ENCODE data around the gene RBM12.
"Not testable (repeated sequence)": the region's sequence is repeated elsewhere in the genome, so short reads cannot be mapped to it uniquely, and the experiment has no call there.

The RBM12 gene, protein sequence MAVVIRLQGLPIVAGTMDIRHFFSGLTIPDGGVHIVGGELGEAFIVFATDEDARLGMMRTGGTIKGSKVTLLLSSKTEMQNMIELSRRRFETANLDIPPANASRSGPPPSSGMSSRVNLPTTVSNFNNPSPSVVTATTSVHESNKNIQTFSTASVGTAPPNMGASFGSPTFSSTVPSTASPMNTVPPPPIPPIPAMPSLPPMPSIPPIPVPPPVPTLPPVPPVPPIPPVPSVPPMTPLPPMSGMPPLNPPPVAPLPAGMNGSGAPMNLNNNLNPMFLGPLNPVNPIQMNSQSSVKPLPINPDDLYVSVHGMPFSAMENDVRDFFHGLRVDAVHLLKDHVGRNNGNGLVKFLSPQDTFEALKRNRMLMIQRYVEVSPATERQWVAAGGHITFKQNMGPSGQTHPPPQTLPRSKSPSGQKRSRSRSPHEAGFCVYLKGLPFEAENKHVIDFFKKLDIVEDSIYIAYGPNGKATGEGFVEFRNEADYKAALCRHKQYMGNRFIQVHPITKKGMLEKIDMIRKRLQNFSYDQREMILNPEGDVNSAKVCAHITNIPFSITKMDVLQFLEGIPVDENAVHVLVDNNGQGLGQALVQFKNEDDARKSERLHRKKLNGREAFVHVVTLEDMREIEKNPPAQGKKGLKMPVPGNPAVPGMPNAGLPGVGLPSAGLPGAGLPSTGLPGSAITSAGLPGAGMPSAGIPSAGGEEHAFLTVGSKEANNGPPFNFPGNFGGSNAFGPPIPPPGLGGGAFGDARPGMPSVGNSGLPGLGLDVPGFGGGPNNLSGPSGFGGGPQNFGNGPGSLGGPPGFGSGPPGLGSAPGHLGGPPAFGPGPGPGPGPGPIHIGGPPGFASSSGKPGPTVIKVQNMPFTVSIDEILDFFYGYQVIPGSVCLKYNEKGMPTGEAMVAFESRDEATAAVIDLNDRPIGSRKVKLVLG

DNA sequence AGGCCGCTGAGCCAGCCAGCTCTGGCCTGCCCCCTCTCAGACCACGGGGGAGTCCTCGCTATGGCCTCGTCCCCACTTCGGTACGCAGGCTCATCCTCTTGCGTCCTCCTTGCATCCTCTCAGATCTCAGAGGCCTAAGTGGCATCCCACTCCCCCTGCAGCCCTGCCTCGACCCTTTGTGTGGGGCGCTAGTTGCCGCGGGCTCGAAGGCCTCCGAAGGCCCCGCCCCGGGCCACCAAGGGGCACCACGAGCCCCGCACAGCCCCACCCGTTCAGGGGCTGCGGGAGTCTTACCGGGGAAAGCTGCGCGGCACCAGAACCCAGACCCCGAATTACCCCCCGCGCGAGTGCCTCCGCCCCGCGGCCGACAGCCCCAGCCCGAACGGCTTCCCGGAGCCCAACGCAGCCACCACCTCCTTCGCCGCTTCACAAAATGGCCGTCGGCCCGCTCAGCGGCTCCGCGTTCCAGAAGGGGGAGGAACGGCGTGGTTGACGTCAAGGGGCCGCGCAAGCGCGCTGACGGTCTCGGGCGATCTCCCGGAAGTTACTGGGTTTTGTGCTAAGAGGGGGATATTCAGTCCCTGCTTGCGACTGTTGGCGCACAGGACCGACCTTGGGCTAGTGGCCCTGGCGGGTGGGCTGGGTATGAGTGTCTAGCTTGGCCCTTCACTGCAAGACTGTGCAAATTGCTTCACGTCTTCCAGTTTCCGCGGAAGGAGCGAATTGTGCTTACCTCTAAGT is at the start of gene RBM12, which contains the start of gene CPNE1:
TSS of gene RBM12 (minus strand) at position 435 of the 741 bp plus-strand sequence. CDS start 9,578 bp downstream, outside the sequence.
TSS of gene CPNE1 (minus strand) at position 435 of the 741 bp plus-strand sequence. CDS start 31,977 bp downstream, outside the sequence.
- peak; percentile 96 for DNase-seq

DNA sequence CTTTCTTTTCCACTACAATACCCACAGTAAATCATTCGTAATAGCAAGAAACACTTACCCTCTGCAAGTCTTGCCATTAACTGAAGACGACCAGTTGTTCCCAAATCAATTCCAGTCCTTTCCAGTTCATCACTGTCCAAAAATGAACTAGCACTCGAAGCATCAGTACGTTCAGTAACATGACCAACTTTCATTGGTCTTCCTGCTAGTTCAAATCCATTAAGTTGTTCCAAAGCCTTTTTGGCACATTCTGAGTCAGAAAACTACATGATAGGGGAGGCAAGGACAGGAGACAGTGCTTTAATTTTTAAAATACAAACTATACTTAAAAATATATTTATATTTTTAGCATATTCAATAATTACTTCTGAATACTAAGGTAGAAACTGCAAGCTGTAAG is 49.4 kb upstream of the RBM12 start:
- DNase-seq: no peak

DNA sequence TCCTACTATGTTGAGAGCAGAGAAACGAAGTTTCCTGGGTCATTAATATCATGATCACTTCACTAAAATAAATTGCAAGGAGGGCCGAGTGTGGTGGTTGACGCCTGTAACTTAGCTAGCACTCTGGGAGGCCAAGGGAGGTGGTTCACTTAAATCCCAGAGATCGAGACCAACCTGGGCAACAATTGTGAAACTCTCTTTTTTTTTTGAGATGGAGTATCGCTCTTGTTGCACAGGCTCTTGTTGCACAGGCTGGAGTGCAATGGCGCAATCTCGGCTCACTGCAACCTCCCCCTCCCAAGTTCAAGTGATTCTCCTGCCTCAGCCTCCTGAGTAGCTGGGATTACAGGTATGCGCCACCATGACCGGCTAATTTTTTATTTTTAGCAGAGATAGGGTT is 48.4 kb upstream of the RBM12 start:
- DNase-seq: not testable (repeated sequence)

DNA sequence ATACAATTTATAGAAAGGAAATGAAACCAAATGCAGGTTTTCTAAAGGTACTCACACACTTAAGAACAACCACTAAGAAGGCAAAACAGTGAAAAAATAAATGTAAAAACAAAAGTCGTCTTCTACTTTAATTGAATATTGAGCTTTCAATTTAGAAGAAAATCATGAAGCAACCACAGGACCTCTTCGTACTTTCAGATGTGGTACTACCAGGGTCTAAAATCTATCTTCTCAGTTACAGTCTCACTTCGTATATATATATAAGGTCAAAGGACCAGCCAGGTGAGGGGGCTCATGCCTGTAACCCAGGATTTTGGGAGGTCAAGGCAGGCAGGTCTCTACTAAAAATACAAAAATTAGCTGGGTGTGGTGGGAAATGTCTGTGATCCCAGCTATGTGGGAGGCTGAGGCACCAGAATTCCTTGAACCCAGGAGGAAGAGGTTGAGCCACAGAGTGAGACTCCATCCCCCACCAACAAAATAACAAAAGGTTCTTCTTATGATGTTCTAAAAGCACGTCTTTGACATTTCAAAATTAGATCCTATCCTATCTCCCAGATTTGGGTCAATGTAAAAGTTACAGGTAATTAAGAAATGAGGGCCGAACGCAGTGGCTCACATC is 47.0 kb upstream of the RBM12 start:
- no peak for DNase-seq

DNA sequence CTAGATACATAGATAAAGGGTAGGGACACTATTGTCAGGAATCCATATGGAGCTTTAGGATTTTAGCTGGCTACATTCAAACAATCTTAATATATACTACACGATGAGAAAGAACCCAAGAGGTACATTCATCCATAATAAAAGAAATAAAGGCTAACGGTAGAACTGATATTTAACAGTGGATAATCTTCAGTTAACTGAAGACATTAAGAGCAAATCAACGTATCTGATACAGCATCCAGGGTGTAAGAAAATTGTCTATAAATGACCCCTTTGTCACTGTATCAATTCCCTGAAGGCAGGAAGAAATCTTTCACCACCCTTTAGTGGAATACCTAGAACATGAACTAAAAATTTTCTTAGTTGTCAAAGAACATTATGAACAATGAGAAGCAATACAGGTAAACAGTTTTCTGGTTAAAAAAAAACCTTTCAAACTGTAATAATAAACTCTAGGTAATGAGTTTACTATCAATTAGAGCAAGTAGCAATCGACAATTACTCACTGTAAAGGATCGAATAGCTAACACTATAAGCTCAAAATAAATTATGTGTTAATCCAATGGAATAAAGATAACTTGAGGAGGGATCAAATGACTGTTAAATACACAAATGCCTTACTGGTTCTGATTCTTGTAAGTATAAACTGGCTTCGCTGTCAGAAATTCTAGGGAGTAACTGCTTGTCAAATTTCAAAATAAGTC is 46.3 kb upstream of the RBM12 start:
- DNase-seq: no peak

DNA sequence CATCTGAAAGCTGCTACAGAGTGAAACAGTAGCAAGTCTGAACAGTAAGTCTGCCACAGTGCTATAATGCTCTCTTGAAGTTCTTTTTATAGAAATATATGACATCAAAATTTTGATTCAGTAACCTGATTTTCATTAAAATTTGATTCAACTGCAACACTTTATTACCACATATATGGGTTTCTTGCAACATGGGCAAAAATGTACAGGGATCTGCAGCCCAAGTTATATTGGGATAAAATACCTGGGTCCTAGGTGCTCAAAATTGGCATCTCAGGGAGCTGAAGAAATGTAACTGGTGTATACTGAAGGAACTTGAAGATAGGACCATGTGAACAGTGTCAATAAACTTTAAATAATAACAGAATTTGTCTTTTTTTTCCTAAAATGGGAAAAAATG is 45.3 kb upstream of the RBM12 start:
- no peak for DNase-seq

DNA sequence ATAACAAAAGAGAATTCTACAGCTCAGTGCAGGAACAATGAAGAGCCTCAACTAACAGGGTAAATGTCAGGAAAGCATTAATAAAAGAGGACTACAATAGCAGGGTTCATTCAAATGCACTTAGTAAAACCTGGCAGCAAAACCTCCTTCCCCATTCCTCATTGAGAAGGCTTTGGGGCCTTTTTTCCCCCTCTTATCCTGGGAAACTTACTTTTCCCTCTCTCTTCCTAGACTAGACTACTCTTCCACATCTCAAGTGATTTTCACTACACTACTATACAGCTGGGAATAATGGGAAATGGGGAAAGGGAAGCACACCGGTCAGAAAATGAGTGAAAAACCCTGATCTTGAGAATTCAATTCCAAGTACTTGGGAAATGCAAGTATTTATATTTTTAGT is 44.6 kb upstream of the RBM12 start:
- no peak for DNase-seq

DNA sequence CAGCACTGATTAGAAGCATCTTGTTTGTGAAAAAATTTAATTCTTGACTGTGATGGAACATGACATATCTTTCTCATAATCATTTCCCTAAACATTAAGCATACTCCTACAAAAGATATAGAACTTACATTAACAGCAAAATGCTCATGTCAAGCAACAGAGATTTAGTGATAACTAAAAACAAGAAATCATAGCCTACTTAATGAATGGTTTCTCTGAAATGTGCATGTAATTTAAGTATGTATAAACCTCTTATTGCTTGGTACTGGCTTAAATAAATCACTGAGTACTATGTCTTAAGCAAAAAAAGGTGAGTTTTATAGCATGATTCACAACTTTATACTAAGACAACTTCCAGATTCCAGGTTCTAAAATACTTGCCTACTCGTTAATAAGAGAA is 43.8 kb upstream of the RBM12 start:
- DNase-seq: no peak

DNA sequence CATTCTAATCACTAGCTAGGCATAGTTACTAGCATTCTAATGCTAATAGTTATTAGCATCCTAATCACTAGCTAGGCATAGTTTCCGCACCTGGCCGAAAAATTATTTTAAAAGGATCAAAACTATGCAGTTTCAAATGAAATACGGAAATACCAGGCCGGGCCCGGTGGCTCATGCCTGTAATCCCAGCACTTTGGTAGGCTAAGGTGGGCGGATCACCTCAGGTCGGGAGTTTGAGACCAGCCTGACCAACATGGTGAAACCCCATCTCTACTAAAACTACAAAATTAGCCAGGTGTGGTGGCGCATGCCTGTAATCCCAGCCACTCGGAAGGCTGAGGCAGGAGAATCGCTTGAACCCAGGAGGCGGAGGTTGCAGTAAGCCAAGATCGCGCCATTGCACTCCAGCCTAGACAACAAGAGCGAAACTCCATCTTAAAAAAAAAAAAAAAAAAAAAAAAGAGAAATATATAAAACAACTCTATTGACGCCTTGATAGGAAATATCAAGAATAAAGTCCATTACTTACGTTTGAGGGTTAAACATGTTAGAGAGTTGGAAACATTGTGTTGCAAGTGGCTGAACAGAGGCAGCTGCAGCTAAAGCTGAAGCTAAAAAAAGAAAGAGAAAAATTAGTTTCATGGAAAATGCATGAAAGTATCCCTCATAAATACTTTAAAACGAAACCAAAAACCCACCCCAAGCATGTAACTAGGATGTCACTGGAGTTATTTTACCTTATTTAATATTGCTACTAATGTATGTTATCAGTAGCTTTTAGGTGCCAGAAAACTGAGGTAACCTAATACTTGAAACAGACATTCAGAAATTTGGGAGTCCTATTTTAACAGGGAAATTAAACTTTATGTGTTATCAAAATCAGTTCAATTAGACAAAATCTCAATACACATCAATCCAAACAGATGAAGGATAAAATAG is 42.2 kb upstream of the RBM12 start:
- DNase-seq: not testable (repeated sequence)

DNA sequence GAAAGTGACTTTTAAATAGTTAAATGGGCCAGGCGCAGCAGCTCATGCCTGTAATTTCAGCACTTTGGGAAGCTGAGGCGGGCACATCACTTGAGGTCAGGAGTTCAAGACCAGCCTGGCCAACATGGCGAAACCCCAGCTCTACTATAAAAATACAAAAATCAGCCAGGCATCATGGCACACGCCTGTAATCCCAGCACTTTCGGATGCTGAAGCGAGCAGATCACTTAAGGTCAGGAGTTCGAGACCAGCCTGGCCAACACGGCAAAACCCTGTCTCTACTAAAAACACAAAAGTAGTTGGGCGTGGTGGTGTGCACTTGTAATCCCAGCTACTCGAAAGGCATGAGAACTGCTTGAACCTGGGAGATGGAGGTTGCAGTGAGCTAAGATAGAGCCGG is 41.2 kb upstream of the RBM12 start:
- DNase-seq: not testable (repeated sequence)

DNA sequence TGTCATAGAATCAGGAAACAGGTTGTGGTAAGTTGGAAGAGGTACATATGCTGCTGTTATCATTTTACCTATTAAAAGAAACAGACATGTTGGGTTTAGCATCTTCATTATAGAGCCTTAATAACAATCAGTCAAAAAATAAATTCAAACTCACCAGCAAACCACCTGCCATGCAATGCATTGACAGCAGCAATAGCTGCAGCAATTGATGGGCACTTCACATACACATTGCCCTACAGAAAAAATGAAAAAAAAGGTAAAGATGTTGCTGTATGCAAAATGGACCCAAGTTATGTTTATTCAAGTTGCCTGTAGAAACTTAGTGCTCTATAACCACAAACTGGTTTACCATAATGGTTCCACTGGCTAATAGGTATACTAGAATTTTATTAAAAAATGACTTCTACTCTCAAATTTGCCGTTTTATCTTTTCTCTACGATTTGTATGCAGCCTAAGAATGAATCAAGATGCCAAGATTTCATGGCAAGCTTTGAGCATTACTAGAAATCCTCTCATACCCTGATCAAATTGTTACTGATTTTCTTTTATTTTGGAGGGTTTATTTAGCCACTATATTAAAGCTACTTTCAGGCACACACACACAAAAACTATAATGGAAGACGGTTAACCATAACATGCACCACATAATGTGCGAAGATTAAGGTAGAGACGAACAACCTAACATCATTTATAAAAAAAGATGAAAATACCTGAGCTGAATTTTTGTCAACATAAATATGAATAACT is 40.0 kb upstream of the RBM12 start:
- DNase-seq: no peak

DNA sequence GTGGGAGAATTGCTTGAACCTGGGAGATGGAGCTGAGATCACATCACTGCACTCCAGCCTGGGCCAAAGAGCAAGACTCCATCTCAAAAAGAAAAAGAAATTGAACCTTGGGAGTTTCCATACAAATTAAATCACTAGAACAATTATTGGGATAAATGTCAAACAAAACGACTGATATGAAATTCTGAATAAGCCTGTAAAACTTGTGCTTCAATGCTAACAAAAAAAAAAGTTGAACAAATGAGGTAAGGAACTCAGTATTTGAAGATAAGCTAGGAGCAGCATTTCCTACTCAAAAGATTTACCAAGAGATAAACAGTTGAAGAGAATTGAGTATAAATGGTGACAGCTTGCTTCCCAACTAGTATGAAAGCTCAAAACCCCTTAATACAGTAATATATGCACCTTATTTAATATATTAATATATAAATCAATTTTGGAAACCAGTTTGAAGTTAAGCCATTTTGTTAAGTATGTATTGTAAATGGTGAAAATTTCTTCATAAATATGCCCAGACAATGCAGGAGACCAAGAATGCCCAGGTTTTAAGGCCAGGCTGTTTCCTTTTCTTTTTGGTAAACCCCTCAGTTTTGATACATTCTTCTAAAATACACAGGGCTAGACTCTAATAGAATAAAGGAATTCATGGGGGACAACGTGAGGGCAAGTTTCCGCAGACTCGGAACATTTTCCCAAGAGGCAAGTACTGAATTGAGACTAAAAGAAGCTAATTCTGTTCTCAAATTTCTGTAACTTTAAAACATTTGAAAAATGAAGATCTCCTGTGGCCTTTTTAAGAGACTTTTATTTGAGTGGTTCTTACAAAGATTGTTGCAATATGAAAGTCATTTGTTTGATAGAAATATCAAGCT is 38.4 kb upstream of the RBM12 start:
- no peak for DNase-seq

DNA sequence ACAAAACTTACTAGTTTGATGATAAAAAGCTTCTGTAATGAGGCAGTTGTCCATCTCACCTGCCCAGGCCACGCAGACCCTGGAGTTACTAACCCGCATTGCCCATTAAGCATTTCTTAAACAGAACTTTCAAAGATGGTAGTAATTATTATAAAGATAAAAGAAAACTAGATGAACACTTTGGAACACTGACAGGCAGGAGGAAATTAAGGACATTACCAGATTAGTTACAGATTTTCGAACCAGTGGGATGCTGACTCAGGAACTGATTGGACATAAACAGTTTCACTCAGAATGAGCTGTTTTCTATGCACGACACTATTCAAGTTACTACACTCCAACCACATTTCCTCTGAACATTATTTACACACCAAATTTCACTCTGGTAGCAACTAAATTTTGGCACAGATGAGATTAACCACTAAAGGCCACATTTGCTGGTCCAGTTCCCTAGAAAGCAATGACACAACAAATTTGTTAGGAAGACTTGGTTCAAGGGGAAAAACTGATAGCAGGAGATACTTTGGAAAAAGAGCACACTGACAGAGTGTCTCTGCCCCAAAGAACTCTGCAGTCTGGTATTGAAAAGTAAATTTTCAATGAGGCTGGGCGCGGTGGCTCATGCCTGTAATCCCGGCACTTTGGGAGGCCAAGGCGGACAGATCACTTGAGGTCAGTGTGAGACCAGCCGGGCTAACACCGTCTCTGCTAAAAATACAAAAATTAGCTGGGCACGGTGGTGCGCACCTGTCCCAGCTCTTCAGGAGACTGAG is 37.5 kb upstream of the RBM12 start:
- DNase-seq: no peak

DNA sequence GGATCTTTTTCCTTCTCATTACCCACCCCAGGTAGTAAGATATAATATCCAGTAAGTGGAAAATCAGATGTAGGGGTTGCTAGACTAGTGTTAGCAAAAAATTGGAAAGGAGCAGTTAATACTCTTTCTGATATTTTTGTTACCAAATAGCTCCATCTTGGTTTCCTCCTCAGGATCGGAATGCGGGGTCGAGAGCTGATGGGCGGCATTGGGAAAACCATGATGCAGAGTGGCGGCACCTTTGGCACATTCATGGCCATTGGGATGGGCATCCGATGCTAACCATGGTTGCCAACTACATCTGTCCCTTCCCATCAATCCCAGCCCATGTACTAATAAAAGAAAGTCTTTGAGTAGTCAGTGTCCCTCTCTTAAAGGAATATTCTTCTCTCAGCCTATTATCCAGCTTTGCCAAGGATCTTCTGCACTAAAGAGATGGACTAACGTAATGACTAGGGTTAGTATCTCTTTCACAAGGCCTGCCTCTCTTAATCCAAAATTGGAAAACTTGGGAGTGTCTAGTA is 36.0 kb upstream of the RBM12 start:
- no peak for DNase-seq

DNA sequence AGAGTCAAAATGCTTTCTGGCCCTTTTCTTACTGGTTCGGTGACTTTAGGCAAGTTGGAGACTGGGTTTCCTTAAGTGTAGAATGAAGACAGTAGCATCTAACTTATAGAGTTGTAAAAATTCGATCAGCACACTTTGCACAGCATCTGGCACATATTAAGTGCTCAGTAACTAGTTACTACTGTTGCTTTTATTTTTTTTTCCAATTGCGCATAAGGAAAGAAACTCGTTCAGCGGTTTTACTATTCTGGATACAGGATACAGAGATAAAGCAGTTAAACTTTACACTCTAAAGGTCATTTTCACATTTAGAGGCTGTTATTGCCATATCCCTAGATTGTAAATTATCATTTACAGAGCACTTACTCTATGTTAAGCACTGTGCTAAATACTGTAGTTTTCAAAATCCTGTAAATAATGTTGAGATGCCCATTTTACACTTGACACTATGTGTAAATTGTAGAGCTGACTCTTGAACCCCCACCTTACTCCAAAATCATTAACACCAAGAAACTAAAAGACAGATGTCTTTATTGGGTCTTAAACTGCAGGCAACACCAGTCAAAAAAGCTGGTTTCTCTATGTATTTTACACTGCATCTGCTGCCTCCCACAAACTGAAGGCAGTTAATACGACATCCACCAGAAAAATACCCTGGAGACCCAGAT is 35.4 kb upstream of the RBM12 start:
- no peak for DNase-seq

DNA sequence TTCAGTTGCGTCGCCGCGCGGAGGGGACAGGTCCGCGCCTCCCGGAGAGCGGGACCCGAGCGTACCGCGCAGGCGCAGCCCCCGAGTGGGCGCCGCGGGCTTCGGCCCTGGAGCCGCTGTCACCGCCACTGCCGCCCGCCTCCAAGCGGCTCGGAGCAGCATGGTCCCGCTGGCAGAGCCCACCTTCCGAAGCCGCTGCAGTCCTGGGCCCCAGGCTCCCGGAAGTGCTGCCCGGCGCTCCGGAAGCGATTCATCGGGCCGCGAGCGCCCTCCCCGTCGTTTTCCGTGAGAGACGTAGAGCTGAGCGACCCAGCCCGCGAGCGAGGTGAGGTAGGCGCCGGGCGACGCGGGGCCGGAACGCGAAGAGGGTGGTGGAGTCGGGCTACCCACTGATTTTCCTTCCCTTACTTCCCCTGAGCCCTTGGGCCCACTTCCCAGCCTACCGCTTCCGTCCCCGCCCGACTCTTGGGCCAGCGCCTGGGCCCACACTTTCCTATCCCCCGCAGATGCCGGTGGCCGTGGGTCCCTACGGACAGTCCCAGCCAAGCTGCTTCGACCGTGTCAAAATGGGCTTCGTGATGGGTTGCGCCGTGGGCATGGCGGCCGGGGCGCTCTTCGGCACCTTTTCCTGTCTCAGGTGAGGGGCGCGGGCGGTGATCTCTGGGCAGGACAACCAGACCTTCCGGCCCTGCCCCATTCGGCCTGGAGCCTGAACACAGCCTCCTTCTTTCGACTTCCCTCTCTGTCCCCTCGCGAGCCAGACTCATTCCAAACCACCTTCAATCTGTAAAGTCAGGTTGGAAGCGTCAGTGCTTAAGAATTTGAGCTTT is 34.6 kb upstream of the RBM12 start, which contains the start of the genes NFS1 and ROMO1:
TSS of gene NFS1 (minus strand) at position 226 of the 830 bp plus-strand sequence. CDS start at position 162, 64 bp downstream.
TSS of gene ROMO1 (plus strand) at position 279 of the 830 bp plus-strand sequence. CDS start at position 507, 228 bp downstream.
- DNase-seq: peak; percentile 94

All from hematopoietic multipotent progenitor cell treated with erythropoietin and hydrocortisone succinate and interleukin-3 and kit ligand, for 6 days (in vitro differentiated cells).